ENCODE data around the gene SPATS2.

SPATS2 gene

DNA sequence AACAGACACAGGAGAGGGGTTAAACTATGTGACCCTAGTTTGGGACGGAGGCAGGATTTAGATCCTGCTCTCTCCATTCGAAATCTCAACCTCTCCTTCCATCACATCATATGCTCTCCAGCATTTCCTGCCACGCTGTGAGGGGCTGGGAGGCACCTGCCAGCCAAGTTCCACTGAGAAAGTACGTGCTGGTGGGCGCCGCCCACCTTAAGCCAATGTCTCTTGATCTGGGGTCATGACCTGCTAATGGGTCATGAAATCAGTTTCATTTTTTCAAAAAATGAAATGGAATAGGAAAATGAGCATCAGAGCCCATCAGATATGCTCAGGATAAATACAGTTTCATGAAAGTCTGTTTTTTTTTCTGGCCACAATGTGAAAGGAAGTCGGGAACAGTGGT is 193.4 kb downstream of the SPATS2 start:
- no peak for DNase-seq

GRCh38 chr12:49562233-49562632 is 195.0 kb downstream of the SPATS2 start:
- no peak for DNase-seq

GRCh38 chr12:49562831-49563230 is 195.6 kb downstream of the SPATS2 start:
- DNase-seq: no peak

GRCh38 chr12:49563951-49564685 is 196.9 kb downstream of the SPATS2 start:
- no peak for DNase-seq

- no peak for DNase-seq
These were observed 197.6 kb downstream of the SPATS2 start for GRCh38 chr12:49564686-49565405.

- no peak for DNase-seq
These were observed 198.4 kb downstream of the SPATS2 start for GRCh38 chr12:49565406-49566265.

DNA sequence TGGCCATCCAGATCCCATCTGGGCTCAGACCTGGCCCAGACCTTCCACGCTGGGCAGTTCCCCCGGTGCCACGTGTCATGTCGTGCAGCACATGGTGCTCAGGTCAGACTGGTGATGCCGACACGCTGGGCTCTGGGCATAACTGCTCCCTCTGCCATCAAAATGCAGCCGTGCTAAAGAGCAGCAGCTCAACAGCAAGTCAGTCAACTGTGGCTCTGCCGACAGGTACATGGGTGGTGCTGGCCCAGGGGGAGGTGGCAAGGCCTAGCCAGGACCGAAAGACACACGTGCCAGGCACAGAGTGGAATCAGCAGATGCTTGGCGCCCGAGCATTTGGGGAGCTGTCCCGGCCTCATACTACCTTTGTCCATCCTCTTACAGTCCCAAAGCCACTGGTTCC is 199.1 kb downstream of the SPATS2 start:
- no peak for DNase-seq

GRCh38 chr12:49567302-49567610 is 200.0 kb downstream of the SPATS2 start:
- no peak for DNase-seq

GRCh38 chr12:49567611-49568441 is 200.6 kb downstream of the SPATS2 start, which contains the start of gene MCRS1:
Gene MCRS1, minus strand, starts transcription at chr12:49568142. Its CDS starts 1,411 bp downstream, at chr12:49566731.
- peak; percentile 84 to 87 for DNase-seq

- DNase-seq: no peak
These were observed 201.3 kb downstream of the SPATS2 start for GRCh38 chr12:49568442-49569162.

All from activated CD4-positive, alpha-beta T cell treated with anti-CD3 and anti-CD28 coated beads, Interleukin-2, amount 50 U/mL, for 4 hours (primary cell).